Posterior vena cava (tissue), 2 donors: ENCODE results near the gene SSTR5. TPM values are rescaled to one million over a fixed set of nuclear protein-coding genes. Genes with fewer than 3 reads are reported as not detected.
"Not testable (repeated sequence)": the region's sequence is repeated elsewhere in the genome, so short reads cannot be mapped to it uniquely, and the experiment has no call there.

Source experiments
- DNase-seq: peaks from one replicate; pipeline ENCODE4 v3.0.0-alpha.2; 2020; ENCODE audit warnings: low spot score
- intact Hi-C, 2 donors: fragments of 100-400 bp; cut with DNase I; formaldehyde crosslinking; loops; one replicate each; pipeline versions ENCODE4 v1.14.1 to v1.14.2; 2022 to 2023
- total RNA-seq, 2 donors: library from RNA; stranded (reverse); fragmentation: NEBNext Ultra II Directional; extraction: Animal tissue kit (Norgen Biotek cat#: 25700); gene quantifications; one replicate each; pipeline ENCODE4 v1.2.1, GENCODE V29; 2021
- donor health status: DM: yes; HTN: yes; CAD: no.
- donor health status: DM: yes; HTN: yes; CAD: no.

The SSTR5 gene
- total RNA-seq, 2 donors from 2014 or later = not detected

DNA sequence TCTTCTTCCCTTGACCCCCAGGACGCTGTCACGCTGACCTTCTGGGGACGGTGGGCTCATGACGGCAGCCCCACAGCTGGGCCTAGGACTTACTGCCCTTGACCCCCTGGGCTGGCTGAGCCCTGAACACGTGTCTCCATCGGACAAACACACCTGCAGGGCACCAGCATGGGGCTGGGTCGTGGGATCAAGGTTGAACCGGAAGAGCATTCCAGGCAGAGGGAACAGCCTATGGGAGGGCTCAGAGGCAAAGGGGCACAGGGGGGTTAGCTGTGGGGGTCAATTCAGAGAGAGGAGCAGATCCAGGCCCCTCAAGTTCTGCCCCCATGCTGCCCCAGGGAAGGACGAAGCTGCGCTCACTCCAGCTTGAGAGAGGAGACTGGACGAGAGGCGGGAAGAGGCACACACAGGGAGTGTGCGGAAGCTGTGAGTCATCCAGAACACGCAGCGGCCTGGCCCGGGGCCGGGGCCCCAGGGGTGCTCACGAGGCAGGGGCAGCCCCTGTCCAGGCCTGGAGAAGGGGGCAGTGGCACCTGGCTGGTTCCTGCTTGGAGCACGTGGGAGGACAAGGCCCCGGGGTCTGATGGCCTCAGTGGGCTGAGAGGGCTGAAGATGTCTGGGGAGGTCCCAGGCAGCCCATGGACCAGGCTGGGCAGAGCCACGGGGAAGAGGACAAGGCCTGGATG is 9.9 kb downstream of the SSTR5 start:
- intact Hi-C loops = no loop called here
- no peak for DNase-seq

DNA sequence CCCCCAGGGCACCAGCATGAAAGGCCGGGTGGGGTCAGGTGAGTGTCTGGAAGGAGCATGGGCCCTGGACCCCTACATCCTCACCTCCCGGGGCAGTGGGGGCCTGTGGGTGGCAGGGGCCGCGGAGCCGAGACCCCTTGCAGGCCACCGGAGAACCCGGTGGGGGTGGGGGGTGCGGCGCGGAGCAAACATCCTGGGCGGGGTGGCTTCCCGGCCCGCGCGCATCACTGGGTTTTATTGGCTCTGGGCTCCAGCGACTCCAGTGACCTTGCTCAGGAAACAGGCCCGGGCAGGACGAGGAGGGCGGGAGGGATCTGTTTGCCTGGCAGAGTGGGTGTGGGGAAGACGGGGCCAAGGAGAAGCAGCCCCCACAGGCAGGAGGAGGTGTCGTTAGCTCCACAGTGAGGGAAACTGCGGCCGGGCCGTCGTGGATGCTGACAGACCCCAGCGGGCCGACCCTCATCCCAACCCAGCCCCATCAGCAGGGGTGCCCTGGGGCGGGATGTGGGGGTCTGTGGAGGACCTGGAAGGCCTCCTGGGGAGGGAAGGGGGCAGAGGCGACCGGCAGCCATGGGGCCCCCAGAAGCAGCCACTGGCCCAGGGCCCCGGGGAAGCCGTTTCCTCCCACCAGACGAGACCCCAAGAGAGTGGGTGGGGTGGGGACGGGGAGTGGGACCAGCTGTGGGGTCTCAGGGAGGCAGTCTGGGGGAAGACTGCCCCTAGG is 10.6 kb downstream of the SSTR5 start:
- intact Hi-C loops = no loop called here
- DNase-seq = no peak

DNA sequence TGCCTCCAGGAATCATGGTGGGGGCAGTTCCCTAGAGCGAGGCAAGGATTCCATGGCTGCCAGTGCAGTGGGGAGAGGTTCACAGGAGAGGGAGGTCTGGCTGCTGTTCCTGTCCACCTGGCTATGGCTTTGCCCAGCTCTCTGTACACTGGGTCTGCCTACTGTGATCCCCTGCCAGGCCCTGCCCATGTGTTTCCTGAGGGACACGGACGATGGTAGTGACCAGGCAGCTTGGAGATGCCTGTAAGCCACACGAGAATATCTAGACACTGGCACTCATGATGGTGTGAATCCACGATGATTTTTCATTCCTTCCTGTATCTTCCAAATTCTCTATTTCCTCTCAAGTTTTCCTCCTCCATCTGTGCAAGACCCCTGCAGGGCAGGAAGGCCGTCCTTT is 12.4 kb downstream of the SSTR5 start:
- intact Hi-C loops = no loop called here
- no peak for DNase-seq

DNA sequence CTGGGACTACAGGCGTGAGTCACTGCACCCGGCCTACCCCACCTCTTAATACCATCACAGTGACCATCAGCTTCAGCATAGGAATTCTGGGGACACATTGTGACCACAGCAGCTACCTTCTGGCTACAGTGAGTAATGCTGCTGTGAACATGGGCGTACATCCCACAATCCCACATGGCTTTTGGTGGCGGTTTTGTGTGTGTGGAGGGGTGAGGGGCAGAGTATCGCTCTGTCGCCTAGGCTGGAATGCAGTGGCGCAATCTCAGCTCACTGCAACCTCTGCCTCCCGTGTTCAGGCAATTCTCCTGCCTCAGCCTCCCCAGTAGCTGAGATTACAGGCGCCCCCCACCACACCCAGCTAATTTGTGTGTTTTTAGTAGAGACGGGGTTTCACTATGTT is 13.9 kb downstream of the SSTR5 start:
- intact Hi-C loops, DNase-seq: not testable (repeated sequence)

DNA sequence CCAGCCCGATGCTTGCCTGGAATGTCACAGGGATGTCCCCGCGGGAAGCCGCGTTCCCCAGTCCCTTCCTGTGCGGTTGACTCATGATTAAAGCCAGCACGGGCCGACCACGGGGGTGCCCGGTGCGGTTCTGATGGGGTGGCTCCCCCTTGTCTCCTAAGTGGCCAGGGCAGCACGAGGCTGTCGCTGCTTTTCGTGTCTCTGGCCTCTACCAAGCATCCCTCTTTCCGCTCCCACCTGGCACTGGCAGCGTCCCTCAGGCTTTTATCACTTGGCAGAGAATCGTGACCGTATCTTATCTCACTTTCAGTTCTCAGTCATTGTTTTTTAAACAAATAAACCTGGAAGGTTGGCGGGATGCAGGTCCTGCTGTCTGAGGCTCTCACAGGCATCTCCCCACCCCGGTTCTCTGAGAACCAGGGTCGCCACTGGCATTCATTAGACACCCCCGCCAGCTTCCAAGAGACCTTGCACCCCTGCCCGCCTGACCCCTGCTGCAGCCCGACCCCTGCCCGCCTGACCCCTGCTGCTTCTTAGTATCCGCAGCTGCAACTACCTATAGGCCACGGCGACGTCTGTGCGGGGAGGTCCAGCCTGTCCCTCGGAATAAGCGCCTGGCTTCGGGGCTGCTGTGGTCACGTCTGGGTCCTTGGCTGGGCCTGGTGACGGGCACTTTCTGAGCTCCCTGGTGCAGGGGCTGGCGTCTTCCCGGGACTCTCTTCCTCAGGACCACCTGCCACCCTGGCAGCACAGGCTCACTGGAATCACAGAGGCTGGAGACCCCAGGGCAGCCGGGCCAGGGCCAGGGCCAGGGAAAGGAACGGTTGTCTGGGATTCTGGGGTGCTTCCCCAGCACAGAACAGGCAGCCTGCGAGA is 16.0 kb downstream of the SSTR5 start:
- no peak for DNase-seq
- intact Hi-C loops = no loop called here

DNA sequence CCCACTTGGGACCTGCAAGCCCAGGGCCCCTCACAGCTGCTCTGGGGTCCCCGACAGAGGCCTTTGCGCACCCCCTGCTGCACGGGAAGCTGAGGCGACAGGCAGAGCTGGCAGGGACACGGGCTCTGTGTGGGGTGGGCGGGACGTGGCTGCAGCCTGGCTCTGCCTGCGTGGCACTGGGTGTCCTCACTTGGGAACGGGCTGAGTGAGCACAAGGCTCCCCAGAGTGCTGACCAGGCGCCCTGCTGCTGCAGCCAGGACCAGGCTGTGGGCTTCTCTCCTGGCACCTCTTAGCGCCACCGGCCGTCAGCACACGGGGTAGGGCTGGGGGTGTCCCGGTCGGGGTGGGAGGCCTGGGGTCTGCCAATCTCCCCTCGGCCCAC is 16.9 kb downstream of the SSTR5 start:
- no peak for DNase-seq
- intact Hi-C loops = no loop called here

DNA sequence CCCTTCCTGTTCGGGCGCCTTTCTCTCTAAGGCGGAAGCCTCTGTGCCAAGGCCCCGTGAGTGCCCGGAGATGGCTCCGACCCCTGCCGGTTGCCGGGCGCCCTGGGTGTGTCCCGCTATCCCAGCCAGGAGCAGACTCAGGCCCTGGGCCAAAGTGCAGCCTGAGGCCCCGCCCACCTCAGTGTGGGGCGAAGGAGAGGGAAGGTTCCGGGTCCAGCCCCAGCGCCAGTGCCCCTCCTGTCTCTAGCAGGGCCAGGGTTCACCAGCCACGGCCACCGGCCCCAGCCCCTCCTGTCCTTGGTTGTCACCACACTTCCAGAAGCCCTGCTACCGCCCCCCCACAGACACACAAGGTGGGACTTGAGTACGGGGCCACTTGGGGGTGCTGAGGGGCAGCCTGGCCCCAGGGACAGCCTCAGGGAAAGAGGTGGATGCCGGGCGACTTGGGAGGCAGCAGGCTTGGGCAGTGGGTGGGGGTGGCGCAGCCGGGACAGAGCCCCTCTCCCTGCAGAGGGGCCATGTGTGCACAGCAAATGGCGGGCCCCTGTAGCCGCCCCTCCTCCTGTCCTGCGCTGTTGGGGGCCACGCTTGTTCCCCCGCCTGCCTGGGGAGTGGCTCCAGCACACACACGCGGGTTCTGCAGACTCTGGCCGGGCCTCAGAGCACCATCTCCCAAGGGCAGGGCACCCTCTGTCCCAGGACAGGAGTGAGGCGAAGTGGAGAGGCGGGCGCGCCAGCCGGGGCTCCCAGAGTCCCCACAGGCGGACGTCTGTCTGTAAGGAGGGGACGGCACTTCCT is 17.5 kb downstream of the SSTR5 start:
- no peak for DNase-seq
- intact Hi-C loops = loop anchor here in 1 of 2 donors (1.0 kb wide), 1 partner anchor 36 kb away; no protein-coding TSS in a partner anchor

DNA sequence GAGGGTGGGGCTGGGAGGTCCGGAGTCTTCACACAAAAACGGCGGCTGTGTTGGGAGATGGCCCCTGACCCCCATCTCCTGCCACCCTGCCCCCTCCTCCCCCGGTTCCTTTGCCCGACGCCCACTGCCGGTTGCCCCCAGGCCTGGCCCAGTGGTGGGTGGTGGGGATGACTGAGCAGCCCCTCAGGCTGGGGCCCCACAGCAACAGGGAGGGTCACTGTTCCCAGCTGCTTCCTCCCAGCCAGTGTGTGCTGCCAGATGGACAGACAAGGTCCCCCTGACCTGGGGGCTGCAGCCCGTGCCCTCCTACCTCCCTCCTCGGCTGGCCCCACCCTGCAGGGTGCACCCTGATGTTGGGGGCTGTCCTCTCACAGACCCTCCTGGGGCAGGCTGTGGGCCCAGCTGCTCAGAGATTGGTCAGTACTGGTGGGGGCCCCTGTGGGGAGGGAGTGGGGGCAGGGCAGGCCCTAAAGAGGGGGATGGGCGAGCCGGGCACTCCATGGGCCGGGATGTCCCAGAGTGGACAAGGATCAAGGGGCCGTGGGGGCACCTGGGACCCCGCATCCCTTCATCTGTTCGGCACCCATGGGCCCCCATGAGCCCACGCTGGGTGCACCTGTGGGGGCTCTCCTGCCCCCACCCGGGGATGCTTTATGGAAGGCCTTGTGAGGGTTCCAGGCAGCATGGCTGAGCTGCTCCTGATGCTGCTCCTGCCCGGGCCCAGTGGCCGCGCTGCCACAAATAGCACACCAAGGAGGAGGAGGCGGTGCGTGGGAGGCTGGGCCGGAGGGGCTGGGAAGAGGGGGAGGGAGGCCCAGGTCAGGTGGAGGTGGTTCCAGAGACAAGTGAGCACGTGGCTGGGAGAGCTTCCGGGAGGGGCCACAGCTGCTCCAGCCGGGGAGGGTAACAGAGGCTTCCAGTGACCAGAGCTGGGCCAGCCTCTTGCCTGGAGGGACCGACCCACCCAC is 18.4 kb downstream of the SSTR5 start:
- DNase-seq = no peak
- intact Hi-C loops = loop anchor here in 1 of 2 donors (1.0 kb wide), 1 partner anchor 35 kb away; no protein-coding TSS in a partner anchor

DNA sequence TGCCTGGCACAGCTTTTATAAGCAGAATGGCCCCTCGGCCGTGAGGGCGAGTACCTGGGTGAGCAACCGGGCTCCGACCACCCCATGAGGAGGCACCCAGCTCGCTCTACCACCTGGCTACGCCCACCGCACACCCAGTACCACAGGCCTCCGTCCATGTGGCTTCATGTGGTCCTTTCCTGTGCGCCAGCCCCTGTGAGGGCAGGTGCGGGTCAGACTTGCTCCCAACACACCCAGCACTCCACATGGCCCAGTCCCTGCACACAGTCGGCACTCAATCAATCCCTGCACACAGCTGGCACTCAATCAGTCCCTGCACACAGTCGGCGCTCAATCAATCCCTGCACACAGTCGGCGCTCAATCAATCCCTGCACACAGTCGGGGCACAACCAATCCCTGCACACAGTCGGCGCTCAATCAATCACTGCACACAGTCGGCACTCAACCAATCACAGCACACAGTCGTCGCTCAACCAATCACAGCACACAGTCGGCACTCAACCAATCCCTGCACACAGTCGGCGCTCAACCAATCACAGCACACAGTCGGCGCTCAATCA is 19.5 kb downstream of the SSTR5 start:
- intact Hi-C loops = no loop called here
- DNase-seq = no peak

DNA sequence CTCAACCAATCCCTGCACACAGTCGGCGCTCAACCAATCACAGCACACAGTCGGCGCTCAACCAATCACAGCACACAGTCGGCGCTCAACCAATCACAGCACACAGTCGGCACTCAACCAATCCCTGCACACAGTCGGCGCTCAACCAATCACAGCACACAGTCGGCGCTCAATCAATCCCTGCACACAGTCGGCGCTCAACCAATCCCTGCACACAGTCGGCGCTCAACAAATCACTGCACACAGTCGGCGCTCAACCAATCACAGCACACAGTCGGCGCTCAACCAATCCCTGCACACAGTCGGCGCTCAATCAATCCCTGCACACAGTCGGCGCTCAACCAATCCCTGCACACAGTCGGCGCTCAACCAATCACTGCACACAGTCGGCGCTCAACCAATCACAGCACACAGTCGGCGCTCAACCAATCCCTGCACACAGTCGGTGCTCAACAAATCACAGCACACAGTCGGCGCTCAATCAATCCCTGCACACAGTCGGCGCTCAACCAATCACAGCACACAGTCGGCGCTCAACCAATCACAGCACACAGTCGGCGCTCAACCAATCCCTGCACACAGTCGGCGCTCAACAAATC is 20.2 kb downstream of the SSTR5 start:
- DNase-seq, intact Hi-C loops: not testable (repeated sequence)

DNA sequence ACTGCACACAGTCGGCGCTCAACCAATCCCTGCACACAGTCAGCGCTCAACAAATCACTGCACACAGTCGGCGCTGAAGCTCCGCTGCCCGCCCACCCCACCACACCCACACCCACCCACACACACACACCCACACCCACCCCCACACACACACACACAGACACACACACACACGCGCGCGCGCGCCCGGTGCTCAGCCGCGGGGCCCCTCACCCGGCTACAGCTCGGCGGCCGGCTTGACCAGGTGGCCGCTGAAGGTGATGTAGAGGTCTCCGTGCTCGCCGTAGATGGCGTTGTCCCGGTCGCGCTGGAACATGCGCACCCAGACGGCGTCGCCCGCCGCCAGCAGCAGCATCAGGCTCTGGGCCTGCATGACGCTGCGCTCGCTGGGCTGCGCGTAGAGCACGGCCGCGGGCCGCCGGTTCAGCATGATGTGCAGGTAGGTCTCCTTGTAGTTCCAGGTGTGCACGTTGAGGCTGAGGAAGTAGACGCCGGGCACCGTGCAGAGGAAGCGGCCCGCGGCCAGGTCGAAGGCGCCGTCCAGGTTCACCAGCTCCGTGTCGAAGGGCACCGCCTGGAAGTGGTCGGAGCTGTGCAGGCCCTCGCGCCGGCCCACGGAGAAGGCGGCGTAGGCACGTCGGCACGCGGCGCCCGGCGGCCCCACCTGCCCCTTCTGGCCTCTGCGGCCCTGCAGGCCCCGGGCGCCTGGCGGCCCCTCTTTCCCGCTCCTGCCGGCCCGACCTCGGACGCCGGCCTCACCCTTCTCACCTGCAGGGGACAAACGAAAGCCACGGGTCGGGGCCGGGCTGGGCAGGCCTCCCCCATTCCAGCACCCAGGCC is 21.0 kb downstream of the SSTR5 start:
- intact Hi-C loops = no loop called here

DNA sequence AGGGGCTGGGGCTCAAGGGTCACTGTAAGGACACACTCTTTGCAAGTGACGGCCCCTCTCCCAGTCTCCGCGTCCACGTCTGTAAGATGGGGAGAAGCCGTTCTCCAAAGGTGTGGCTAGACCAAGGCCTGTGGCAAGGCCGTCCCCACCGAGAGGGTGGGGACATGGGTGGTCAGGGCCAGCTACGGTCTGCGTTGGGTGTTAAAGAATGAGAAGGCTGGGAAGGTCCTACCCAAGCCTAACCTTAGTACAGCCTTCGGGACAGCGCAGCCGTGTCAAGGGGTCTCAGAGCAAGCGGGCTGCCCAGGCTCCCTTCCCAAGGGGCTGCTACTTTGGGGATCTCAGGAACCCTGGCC is 21.6 kb downstream of the SSTR5 start:
- intact Hi-C loops = no loop called here
- no peak for DNase-seq

More for the DNA sequence above, 21.0 kb downstream of the SSTR5 start:
- DNase-seq = no peak

DNA sequence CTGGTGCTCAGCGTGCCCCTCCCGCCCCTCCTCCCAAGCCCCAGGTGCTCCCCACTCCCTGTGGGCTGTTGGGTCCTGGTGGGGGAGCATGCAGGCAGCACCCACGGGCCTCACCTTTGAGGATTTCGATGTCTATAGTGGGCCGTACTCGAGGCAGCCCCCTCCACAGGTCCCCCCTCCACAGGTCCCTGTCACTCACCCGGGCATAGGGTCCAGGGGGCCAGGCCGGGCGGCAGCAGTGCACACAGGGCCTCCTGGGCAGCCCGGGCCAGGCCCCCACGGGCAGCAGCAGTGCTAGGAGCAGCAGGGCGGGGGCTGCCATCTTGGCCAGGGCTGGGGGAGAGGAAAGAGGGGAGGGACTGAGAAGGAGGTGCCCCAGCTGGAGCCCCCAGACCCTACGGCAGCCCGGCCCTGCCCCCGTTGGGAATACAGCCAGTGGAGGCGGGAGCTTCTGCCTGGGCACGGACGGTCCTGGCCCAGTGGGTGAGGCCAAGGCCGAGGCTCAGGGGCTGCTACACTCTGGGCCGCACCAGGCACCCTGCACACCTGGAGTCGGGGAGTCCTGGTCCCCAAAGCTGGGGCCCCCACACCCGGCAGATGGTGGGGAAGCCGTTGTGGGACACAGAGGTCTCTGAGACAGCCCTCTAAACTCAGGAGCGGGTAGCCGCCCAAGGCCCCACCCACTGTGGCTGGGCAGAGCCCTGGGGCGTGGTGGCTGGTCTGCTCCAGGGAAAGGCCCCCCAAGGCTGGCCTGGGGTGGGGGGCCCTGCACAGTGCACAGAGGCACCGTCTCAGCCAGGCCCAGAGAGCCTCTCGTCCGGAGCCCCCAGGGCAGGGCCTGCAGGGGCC is 22.3 kb downstream of the SSTR5 start:
- intact Hi-C loops = no loop called here
- DNase-seq = no peak

DNA sequence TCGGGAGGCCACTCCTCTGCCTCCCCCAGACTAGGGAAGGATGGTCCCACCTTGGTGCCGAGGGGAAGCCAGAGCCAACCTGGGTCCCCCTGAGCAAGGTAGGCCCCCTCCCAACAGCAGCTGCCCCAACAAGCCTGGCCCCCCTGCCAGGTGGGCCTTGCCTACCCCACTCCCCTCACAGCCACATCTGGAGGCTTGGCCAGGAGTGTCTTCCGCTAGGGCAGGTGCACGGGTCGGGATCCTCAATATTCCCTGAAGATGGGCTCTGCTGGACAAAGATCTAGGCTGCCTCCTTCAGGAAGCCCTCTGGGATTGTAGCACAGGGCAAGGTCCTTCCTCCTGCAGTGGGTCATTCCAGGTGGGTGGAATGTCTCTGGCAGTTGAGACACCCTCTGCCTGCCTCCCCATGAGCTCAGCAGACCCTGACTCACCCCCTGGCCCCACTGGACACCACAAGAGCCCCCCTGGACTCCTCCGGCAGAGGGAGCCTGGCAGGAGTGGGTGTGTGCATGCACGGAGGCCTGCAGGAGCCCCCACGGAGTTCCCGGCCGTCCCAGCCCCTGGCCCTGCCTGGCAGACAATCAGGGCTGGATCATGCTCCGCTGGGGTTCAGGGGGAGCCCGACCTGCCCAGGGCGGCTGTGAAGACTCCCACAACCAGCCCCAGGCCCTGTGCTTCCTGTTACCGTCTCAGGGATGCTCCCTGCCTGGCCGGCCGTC is 23.1 kb downstream of the SSTR5 start:
- no peak for DNase-seq
- intact Hi-C loops = no loop called here
